ENCODE data around the gene ALDH3B1. TPM values are rescaled to one million over a fixed set of nuclear protein-coding genes. Genes with fewer than 3 reads are reported as not detected.
"Not testable (repeated sequence)": the region's sequence is repeated elsewhere in the genome, so short reads cannot be mapped to it uniquely, and the experiment has no call there.

The ALDH3B1 gene
- polyA plus RNA-seq: 10 to 100 TPM in 1 of 2 donors, 1 to 10 TPM in 1; 5.0 to 19.7 TPM

DNA sequence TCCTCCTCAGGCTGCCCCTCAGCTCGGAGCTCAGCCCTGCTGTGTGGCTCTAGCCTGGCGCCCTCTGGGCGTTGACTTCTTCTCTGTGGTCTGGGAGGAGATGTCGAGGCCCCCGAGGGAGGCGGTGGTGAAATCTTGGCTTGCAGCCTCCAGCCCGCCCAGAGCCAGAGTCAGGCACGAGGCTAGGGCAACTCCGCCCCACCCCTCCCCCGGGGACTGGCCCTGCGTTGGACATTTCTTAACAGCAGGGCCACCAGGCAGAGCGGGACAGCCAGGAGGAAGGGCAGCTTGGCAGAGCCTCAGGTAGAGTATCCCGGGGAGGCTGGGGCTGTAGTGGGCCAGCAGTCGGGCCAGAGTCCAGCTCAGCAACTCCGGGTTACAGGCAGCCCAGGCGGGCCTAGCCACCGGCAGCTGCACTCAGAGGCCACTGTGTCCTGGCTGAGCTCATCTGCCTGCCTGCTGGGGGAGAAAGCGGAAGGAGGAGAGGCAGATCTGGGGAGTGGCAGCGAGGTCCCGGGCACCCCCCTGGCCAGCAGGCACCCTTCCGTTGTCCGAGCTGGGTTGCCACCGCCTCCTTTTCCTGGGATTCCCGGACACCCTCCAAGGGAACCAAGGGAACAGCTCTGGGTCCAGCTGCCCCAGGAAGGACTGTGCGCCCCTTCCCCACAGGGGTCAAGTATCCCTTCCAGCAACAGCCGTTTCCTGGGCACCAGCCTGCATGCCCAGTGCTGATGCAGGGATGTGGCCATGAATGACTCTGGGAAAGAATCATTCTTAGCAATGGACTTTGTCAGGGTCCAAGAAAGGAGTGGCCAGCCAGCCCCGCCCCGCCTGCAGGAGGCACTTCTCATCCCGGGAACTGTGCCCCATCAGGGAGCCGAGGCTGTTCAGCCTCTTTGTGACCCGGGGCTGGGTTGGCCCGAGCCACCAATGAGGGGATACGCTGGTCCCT lies at the start of gene ALDH3B1:
Gene ALDH3B1, plus strand, starts transcription at position 238 of the 952 bp plus-strand sequence. CDS start 4,971 bp downstream, outside the sequence.
- Histone ChIP-seq H3K27ac (ENCODE audit: low read depth in 2 of 2, low read length in 1 of 2) (peak within 1 kb of the TSS; percentile 81 to 84), H3K4me3 (ENCODE audit: low read depth in 1 of 2, low read length in 2 of 2) (peak within 1 kb of the TSS in 1 of 2 donors; percentile 27), H3K4me1 (ENCODE audit: control insufficient read depth in 2 of 2, insufficient read depth in 2 of 2, low read length in 1 of 2) (peaks cover 3 to 29% of the 10 kb centered on the region in 2 donors), H3K36me3 (ENCODE audit: control insufficient read depth in 2 of 2, insufficient read depth in 2 of 2, low read length in 1 of 2) (no peaks in the 10 kb centered on the region), H3K27me3 (ENCODE audit: control insufficient read depth in 1 of 2, insufficient read depth in 2 of 2, low read length in 2 of 2) (no peaks in the 10 kb centered on the region), H3K9me3 (ENCODE audit: control insufficient read depth in 2 of 2, insufficient read depth in 1 of 2, low read depth in 1 of 2, low read length in 1 of 2) (no peaks in the 10 kb centered on the region)
- 24 to 28% methylated on average over 33 of the region's 33 CpGs for WGBS, 2 donors

GRCh38 chr11:67963217-67963616 lies 46.9 kb upstream of the ALDH3B1 start:
- H3K4me1 ChIP-seq (ENCODE audit: control insufficient read depth in 2 of 2, insufficient read depth in 2 of 2, low read length in 1 of 2); H3K27ac ChIP-seq (ENCODE audit: low read depth in 2 of 2, low read length in 1 of 2); H3K4me3 ChIP-seq (ENCODE audit: low read depth in 1 of 2, low read length in 2 of 2); H3K9me3 ChIP-seq (ENCODE audit: control insufficient read depth in 2 of 2, insufficient read depth in 1 of 2, low read depth in 1 of 2, low read length in 1 of 2); H3K27me3 ChIP-seq (ENCODE audit: control insufficient read depth in 1 of 2, insufficient read depth in 2 of 2, low read length in 2 of 2); H3K36me3 ChIP-seq (ENCODE audit: control insufficient read depth in 2 of 2, insufficient read depth in 2 of 2, low read length in 1 of 2): not testable (repeated sequence)
- 88 to 89% methylated on average over 16 of the region's 16 CpGs for WGBS, 2 donors

DNA sequence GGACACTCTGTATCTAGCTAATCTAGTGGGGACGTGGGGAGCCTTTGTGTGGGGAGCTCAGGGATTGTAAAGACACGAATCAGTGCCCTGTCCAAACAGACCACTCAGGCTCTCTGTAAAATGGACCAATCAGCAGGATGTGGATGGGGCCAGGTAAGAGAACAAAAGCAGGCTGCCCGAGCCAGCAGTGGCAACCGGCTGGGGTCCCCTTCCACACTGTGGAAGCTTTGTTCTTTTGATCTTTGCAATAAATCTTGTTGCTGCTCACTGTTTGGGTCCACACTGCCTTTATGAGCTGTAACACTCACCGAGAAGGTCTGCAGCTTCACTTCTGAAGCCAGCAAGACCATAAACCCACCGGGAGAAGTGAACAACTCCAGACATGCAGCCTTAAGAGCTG lies 46.2 kb upstream of the ALDH3B1 start:
- H3K27me3 ChIP-seq (ENCODE audit: control insufficient read depth in 1 of 2, insufficient read depth in 2 of 2, low read length in 2 of 2); H3K36me3 ChIP-seq (ENCODE audit: control insufficient read depth in 2 of 2, insufficient read depth in 2 of 2, low read length in 1 of 2); H3K27ac ChIP-seq (ENCODE audit: low read depth in 2 of 2, low read length in 1 of 2); H3K4me3 ChIP-seq (ENCODE audit: low read depth in 1 of 2, low read length in 2 of 2); H3K9me3 ChIP-seq (ENCODE audit: control insufficient read depth in 2 of 2, insufficient read depth in 1 of 2, low read depth in 1 of 2, low read length in 1 of 2); H3K4me1 ChIP-seq (ENCODE audit: control insufficient read depth in 2 of 2, insufficient read depth in 2 of 2, low read length in 1 of 2): not testable (repeated sequence)
- 49 to 64% methylated on average over 6 of the region's 6 CpGs for WGBS, 2 donors

DNA sequence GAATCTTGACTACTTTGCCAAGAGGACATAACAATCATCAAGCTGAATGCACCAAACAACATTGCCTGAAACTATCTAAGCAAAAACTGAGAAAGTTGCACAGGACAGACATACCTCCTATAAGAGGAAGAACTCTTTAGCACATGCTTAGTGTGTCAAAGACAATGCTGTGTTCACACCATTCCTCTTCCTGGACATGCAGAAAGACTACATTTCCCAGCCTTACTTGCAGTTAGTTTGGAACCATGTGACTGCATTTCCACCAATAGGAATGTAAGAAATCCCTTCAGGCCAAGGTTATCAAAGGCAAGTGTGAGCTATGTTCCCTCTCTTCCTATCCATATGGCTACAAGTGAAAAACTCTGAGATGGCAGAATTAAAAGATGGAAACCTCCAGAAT lies 45.4 kb upstream of the ALDH3B1 start:
- H3K9me3 ChIP-seq (ENCODE audit: control insufficient read depth in 2 of 2, insufficient read depth in 1 of 2, low read depth in 1 of 2, low read length in 1 of 2); H3K4me3 ChIP-seq (ENCODE audit: low read depth in 1 of 2, low read length in 2 of 2); H3K4me1 ChIP-seq (ENCODE audit: control insufficient read depth in 2 of 2, insufficient read depth in 2 of 2, low read length in 1 of 2); H3K27ac ChIP-seq (ENCODE audit: low read depth in 2 of 2, low read length in 1 of 2); H3K27me3 ChIP-seq (ENCODE audit: control insufficient read depth in 1 of 2, insufficient read depth in 2 of 2, low read length in 2 of 2); H3K36me3 ChIP-seq (ENCODE audit: control insufficient read depth in 2 of 2, insufficient read depth in 2 of 2, low read length in 1 of 2): not testable (repeated sequence)

DNA sequence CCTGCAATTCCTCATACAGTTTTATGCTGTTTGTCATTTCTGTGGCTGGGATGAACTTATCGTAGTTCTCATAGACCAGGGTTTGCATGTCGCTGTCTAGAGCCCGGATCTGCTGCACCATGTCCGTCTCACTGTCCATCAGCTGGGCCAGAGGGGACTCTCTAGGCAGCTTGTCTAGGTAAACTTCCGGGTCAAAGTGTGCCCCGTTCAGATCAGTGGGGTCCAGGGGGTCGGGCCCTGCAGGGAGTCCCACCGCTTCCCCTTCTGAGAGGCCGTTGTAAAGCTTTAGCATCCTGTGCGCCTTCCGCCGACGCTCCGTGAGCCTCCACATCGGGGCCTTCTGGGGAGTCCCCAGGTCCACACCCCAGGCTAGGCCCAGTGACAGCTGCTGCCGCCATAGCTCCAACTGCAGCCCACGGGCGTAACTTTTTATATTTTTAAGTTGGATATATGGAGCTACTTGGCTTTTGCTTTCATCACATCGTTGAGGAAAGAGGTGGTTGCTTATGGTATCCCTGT lies 44.2 kb upstream of the ALDH3B1 start:
- not testable (repeated sequence) for H3K9me3 ChIP-seq (ENCODE audit: control insufficient read depth in 2 of 2, insufficient read depth in 1 of 2, low read depth in 1 of 2, low read length in 1 of 2); H3K4me3 ChIP-seq (ENCODE audit: low read depth in 1 of 2, low read length in 2 of 2); H3K36me3 ChIP-seq (ENCODE audit: control insufficient read depth in 2 of 2, insufficient read depth in 2 of 2, low read length in 1 of 2); H3K4me1 ChIP-seq (ENCODE audit: control insufficient read depth in 2 of 2, insufficient read depth in 2 of 2, low read length in 1 of 2); H3K27me3 ChIP-seq (ENCODE audit: control insufficient read depth in 1 of 2, insufficient read depth in 2 of 2, low read length in 2 of 2); H3K27ac ChIP-seq (ENCODE audit: low read depth in 2 of 2, low read length in 1 of 2)
- 94 to 95% methylated on average over 19 of the region's 19 CpGs for whole genome bisulfite sequencing, 2 donors

DNA sequence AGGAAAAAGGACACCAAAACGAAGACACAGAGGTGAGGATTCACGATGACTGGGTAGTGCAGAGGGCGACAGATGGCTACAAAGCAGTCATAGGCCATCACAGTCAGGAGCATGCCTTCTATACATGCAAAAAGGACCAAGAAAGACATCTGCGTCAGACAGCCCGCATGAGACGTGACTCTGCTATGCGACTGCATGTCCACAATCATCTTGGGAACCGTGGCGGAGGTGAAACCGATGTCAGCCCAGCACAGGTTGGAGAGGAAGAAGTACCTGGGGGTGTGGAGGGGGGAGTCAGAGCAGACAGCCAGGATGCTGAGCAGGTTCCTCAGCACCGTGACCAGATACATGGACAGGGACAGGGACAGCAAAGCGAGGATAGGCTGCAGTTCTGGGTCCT lies 35.4 kb upstream of the ALDH3B1 start:
- not testable (repeated sequence) for H3K4me1 ChIP-seq (ENCODE audit: control insufficient read depth in 2 of 2, insufficient read depth in 2 of 2, low read length in 1 of 2); H3K4me3 ChIP-seq (ENCODE audit: low read depth in 1 of 2, low read length in 2 of 2); H3K9me3 ChIP-seq (ENCODE audit: control insufficient read depth in 2 of 2, insufficient read depth in 1 of 2, low read depth in 1 of 2, low read length in 1 of 2); H3K27ac ChIP-seq (ENCODE audit: low read depth in 2 of 2, low read length in 1 of 2); H3K27me3 ChIP-seq (ENCODE audit: control insufficient read depth in 1 of 2, insufficient read depth in 2 of 2, low read length in 2 of 2); H3K36me3 ChIP-seq (ENCODE audit: control insufficient read depth in 2 of 2, insufficient read depth in 2 of 2, low read length in 1 of 2)
- WGBS, 2 donors: 84 to 87% methylated on average over 12 of the region's 12 CpGs

GRCh38 chr11:67978766-67979418 lies 31.2 kb upstream of the ALDH3B1 start:
- H3K4me1 ChIP-seq (ENCODE audit: control insufficient read depth in 2 of 2, insufficient read depth in 2 of 2, low read length in 1 of 2); H3K4me3 ChIP-seq (ENCODE audit: low read depth in 1 of 2, low read length in 2 of 2); H3K27me3 ChIP-seq (ENCODE audit: control insufficient read depth in 1 of 2, insufficient read depth in 2 of 2, low read length in 2 of 2); H3K27ac ChIP-seq (ENCODE audit: low read depth in 2 of 2, low read length in 1 of 2); H3K9me3 ChIP-seq (ENCODE audit: control insufficient read depth in 2 of 2, insufficient read depth in 1 of 2, low read depth in 1 of 2, low read length in 1 of 2); H3K36me3 ChIP-seq (ENCODE audit: control insufficient read depth in 2 of 2, insufficient read depth in 2 of 2, low read length in 1 of 2): not testable (repeated sequence)
- WGBS, 2 donors: 38 to 47% methylated on average over 17 of the region's 17 CpGs

DNA sequence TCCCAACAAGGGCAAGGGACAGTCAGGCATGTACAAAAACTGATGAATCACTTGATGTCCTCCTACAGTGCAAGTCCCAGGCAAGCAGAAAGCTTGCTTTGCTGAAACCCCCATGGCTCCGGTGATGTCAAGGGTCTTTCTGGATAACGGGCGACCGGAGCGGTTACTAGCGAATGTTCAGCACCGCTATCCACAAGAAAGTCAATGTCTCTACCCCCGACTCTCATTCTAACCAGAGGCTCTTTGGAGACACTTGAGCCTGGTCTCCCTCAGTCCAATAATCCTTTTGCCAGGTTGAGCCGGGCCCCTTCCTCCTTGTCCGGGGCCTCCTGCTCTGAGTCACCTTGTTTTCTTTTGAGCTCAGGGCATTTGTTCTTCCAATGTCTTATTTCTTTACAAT lies 28.9 kb upstream of the ALDH3B1 start:
- H3K4me1 ChIP-seq (ENCODE audit: control insufficient read depth in 2 of 2, insufficient read depth in 2 of 2, low read length in 1 of 2); H3K36me3 ChIP-seq (ENCODE audit: control insufficient read depth in 2 of 2, insufficient read depth in 2 of 2, low read length in 1 of 2): not testable (repeated sequence)
- 84 to 88% methylated on average over 10 of the region's 10 CpGs for WGBS, 2 donors

GRCh38 chr11:67982255-67982857 lies 27.8 kb upstream of the ALDH3B1 start:
- not testable (repeated sequence) for H3K4me3 ChIP-seq (ENCODE audit: low read depth in 1 of 2, low read length in 2 of 2); H3K27ac ChIP-seq (ENCODE audit: low read depth in 2 of 2, low read length in 1 of 2)
- WGBS, 2 donors: 77 to 82% methylated on average over 17 of the region's 17 CpGs

More for the DNA sequence above, 28.9 kb upstream of the ALDH3B1 start:
- H3K27ac ChIP-seq (ENCODE audit: low read depth in 2 of 2, low read length in 1 of 2); H3K9me3 ChIP-seq (ENCODE audit: control insufficient read depth in 2 of 2, insufficient read depth in 1 of 2, low read depth in 1 of 2, low read length in 1 of 2); H3K27me3 ChIP-seq (ENCODE audit: control insufficient read depth in 1 of 2, insufficient read depth in 2 of 2, low read length in 2 of 2); H3K4me3 ChIP-seq (ENCODE audit: low read depth in 1 of 2, low read length in 2 of 2): not testable (repeated sequence)

More at GRCh38 chr11:67982255-67982857, 27.8 kb upstream of the ALDH3B1 start:
- H3K9me3 ChIP-seq (ENCODE audit: control insufficient read depth in 2 of 2, insufficient read depth in 1 of 2, low read depth in 1 of 2, low read length in 1 of 2); H3K36me3 ChIP-seq (ENCODE audit: control insufficient read depth in 2 of 2, insufficient read depth in 2 of 2, low read length in 1 of 2); H3K4me1 ChIP-seq (ENCODE audit: control insufficient read depth in 2 of 2, insufficient read depth in 2 of 2, low read length in 1 of 2); H3K27me3 ChIP-seq (ENCODE audit: control insufficient read depth in 1 of 2, insufficient read depth in 2 of 2, low read length in 2 of 2): not testable (repeated sequence)

Data from esophagus (tissue), 2 donors.